MM.1S (cell line): ENCODE measurements around the gene FOXL3.

Experiments
- DNase-seq: peaks from one replicate; pipeline ENCODE4 v3.0.0-alpha.2; 2015
- H2AFZ ChIP-seq: fragments of 300-600 bp; sonication (generic); 2 replicates; pipeline ENCODE4 v1.6.0; 2016; ENCODE audit warnings: antibody characterized with exemption, low read length
- H3F3A ChIP-seq: fragments of 300-600 bp; sonication (generic); 2 replicates; pipeline ENCODE4 v1.6.1; 2016; ENCODE audit warnings: mild to moderate bottlenecking, antibody characterized with exemption, low read length, moderate library complexity, mixed read lengths; ENCODE audit not compliant: insufficient read depth
- H3K27ac ChIP-seq: fragments of 300-600 bp; sonication (generic); 2 replicates; pipeline ENCODE4 v1.5.1; 2016; ENCODE audit warnings: mild to moderate bottlenecking, low read length
- H3K27me3 ChIP-seq: fragments of 300-600 bp; sonication (generic); replicated peaks from 2 replicates; pipeline ENCODE4 v1.6.0; 2016; ENCODE audit warnings: low read length; ENCODE audit not compliant: insufficient read depth
- H3K36me3 ChIP-seq: fragments of 300-600 bp; sonication (generic); replicated peaks from 2 replicates; pipeline ENCODE4 v1.6.1; 2016; ENCODE audit warnings: mild to moderate bottlenecking, low read length, mixed read lengths; ENCODE audit not compliant: insufficient read depth
- H3K4me1 ChIP-seq: fragments of 300-600 bp; sonication (generic); 2 replicates; pipeline ENCODE4 v1.6.1; 2016; ENCODE audit warnings: low read length, mixed read lengths
- H3K4me2 ChIP-seq: fragments of 300-600 bp; sonication (generic); 2 replicates; pipeline ENCODE4 v1.6.0; 2016; ENCODE audit warnings: low read depth, low read length
- H3K4me3 ChIP-seq: fragments of 300-600 bp; sonication (generic); 2 replicates; pipeline ENCODE4 v1.5.1; 2016; ENCODE audit warnings: low read length, mixed read lengths
- H3K79me2 ChIP-seq: fragments of 300-600 bp; sonication (generic); 2 replicates; pipeline ENCODE4 v1.6.1; 2016; ENCODE audit warnings: mixed run types, low read length, mixed read lengths
- H3K9ac ChIP-seq: fragments of 300-600 bp; sonication (generic); 2 replicates; pipeline ENCODE4 v1.6.1; 2016; ENCODE audit warnings: low read length, mixed read lengths
- H3K9me2 ChIP-seq: fragments of 300-600 bp; sonication (generic); replicated peaks from 2 replicates; pipeline ENCODE4 v1.6.1; 2016; ENCODE audit warnings: mild to moderate bottlenecking, low read length, mixed read lengths; ENCODE audit not compliant: insufficient read depth
- H3K9me3 ChIP-seq: fragments of 300-600 bp; sonication (generic); replicated peaks from 2 replicates; pipeline ENCODE4 v1.6.1; 2016; ENCODE audit warnings: mild to moderate bottlenecking, low read length, mixed read lengths; ENCODE audit not compliant: insufficient read depth
- H4K20me1 ChIP-seq: fragments of 300-600 bp; sonication (generic); 2 replicates; pipeline ENCODE4 v1.6.1; 2016; ENCODE audit warnings: mild to moderate bottlenecking, low read length, moderate library complexity, mixed read lengths; ENCODE audit not compliant: insufficient read depth
- CTCF ChIP-seq: fragments of 300-600 bp; sonication (generic); IDR thresholded peaks from 2 replicates; pipeline ENCODE4 v1.5.1; 2016; ENCODE audit warnings: antibody characterized with exemption, low read length, mixed read lengths
- EZH2 ChIP-seq: fragments of 300-600 bp; sonication (generic); optimal IDR thresholded peaks from 2 replicates; pipeline ENCODE3; 2017; ENCODE audit warnings: low read depth, mild to moderate bottlenecking, antibody characterized with exemption, low read length, mixed read lengths
- EZH2phosphoT487 ChIP-seq: fragments of 300-600 bp; sonication (generic); IDR thresholded peaks from 2 replicates; pipeline ENCODE4 v1.6.1; 2018; ENCODE audit warnings: antibody characterized with exemption, low read length

Gene FOXL3

GRCh38 chr7:307970-308369 lies 18.0 kb downstream of the FOXL3 start:
- Histone ChIP-seq H2AFZ (no peak overlapping the region), H3K36me3 (no peaks in the 10 kb centered on the region), H3K79me2 (no peaks in the 10 kb centered on the region), H3K4me1 (no peaks in the 10 kb centered on the region), H3F3A (no peaks in the 10 kb centered on the region), H3K9me3 (no peaks in the 10 kb centered on the region), H3K27me3 (peaks cover 5% of the 10 kb centered on the region; the same call in 1 of the 2 replicates), H3K27ac (no peak overlapping the region), H4K20me1 (no peaks in the 10 kb centered on the region), H3K4me2 (no peak overlapping the region), H3K9me2 (no peaks in the 10 kb centered on the region), H3K4me3 (no peak overlapping the region), H3K9ac (no peak overlapping the region)
- DNase-seq = no peak
- TF ChIP-seq EZH2 (no peak), EZH2phosphoT487 (no peak), CTCF (no peak)

DNA sequence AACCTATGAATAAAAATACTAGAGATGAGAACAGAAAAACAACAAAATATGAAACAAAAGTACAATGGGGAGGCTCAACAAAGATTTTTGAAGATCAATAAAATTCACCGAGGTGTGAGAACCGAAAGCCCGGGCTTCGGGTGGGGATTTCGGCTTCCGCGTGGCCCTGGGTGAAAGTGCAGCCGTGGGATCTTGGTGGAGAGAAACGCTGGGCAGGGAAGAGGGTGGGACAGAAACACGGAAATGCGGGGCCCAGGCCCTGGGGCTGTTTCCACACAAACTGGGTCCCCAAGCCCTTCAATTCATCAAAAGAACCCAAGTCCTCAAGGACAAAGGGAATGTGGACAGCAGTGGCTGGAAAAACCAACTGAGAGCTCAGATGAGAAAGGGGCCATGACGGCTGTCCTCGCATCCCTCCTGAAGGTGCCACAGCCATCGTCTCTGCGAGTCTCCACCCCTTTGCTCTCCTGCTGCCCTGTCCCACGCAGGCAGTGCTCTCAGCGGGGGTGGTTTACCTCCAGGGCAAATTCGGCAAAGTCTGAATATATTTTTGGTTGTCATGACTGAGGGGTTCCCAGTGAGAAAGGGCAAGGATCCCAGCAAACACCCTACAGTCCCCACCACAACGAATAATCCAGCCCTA lies 19.7 kb downstream of the FOXL3 start:
- no peaks in the 10 kb centered on the region for H3K36me3 ChIP-seq
- no peak overlapping the region for H3K27ac ChIP-seq
- H3K27me3 ChIP-seq = peaks cover 8% of the 10 kb centered on the region; the same call in 1 of the 2 replicates
- no peaks in the 10 kb centered on the region for H3K9me3 ChIP-seq
- H3K4me2 ChIP-seq = no peak overlapping the region
- no peak overlapping the region for H2AFZ ChIP-seq
- H3F3A ChIP-seq = no peaks in the 10 kb centered on the region
- H3K9me2 ChIP-seq = no peaks in the 10 kb centered on the region
- H3K79me2 ChIP-seq = no peaks in the 10 kb centered on the region
- DNase-seq = no peak
- TF ChIP-seq EZH2phosphoT487 (no peak), EZH2 (no peak), CTCF (no peak)
- H3K9ac ChIP-seq = no peak overlapping the region
- H3K4me3 ChIP-seq = no peak overlapping the region
- no peaks in the 10 kb centered on the region for H3K4me1 ChIP-seq
- H4K20me1 ChIP-seq = no peaks in the 10 kb centered on the region

- Histone ChIP-seq H4K20me1 (no peaks in the 10 kb centered on the region), H3K4me1 (no peaks in the 10 kb centered on the region), H3K4me3 (no peak overlapping the region), H2AFZ (no peak overlapping the region), H3K79me2 (no peaks in the 10 kb centered on the region), H3K9ac (no peak overlapping the region), H3K27ac (no peak overlapping the region), H3K9me2 (no peaks in the 10 kb centered on the region), H3K36me3 (no peaks in the 10 kb centered on the region), H3K4me2 (no peak overlapping the region), H3F3A (no peaks in the 10 kb centered on the region), H3K27me3 (peaks cover 8% of the 10 kb centered on the region; the same call in 1 of the 2 replicates), H3K9me3 (no peaks in the 10 kb centered on the region)
- DNase-seq = no peak
- TF ChIP-seq EZH2 (no peak), EZH2phosphoT487 (no peak), CTCF (no peak)
These were observed 21.2 kb downstream of the FOXL3 start for GRCh38 chr7:311131-311680.
